Stimulated activated CD4-positive, alpha-beta T cell treated with anti-CD3 and anti-CD28 coated beads, Interleukin-1b, Interleukin-23, amount 100 ng/mL, for 4 hours (primary cell): ENCODE measurements around the gene SOX18.
"Not testable (repeated sequence)": the region's sequence is repeated elsewhere in the genome, so short reads cannot be mapped to it uniquely, and the experiment has no call there.

Experiments used
- DNase-seq, 2 donors: peaks; one replicate each; pipeline ENCODE4 v3.0.0-alpha.2; 2020; ENCODE audit warnings: low read depth in 2 of 2

SOX18 gene

DNA sequence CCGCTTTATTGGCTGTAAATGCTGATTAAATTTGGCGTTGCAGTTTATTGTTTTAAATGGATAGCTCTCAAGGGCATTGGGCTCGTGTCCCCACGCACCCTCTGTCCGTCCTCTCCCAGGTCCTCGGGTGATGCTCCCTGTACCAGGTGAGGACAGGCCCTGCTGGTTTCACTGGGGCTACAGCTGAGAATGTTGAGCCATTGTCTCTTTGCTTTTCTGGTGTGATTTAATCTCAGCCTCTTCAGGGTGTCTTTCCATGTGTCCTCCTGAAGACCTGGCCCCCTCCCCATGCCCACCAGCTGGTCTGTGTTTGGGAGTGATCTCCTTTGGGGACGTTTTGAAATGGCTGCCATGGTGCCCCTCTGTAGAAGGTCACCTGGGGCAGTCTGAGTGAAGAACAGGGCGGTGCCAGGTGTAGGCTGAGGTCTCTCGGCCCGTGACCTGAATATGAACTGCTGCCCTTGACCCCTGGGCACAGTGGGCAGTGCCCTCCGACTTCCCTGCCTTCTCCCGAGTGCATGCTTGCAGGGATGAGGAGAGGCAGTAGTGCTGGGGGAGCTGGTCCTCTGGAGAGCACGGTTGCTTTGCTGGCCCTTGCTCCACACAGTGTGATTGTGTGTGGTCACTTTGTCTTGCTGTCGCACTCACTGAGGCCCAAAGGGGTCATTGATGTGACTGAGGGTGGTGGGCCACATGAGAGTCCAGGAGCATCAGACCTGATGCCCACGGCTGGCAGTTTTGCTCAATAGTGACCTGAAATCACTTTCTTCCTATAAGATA lies 25.9 kb downstream of the SOX18 start:
- DNase-seq, result no peak

DNA sequence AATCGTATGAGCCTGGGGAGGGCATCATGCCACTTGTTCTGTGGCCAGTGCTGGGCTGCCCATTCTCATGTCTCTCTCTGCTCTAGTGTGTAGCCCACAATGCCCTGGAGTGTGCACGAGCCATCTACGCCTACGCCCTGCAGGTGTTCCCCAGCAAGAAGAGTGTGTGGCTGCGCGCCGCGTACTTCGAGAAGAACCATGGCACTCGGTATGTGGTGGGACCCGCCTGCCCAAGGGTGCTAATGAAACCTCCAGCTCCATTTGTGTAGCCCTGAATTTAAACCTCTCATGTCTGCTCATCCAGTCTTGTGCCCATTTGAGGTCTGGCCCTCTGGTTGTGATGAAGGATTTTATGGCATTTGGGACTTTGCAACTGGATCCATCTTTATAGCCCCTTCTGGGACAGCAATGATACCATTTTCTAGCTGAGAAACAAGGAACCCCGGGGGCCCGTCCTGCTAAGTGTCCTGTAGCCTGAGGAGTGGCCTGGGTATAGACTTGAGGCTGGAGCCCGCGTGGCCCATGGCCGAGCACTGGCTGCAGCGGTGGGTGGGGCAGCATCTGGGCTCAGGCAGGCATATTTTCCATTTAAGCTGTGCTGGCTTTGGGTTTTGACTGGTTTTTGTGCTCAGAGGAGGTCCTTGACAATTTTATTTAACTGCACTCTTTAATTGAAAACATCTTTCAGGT lies 26.6 kb downstream of the SOX18 start:
- no peak for DNase-seq

DNA sequence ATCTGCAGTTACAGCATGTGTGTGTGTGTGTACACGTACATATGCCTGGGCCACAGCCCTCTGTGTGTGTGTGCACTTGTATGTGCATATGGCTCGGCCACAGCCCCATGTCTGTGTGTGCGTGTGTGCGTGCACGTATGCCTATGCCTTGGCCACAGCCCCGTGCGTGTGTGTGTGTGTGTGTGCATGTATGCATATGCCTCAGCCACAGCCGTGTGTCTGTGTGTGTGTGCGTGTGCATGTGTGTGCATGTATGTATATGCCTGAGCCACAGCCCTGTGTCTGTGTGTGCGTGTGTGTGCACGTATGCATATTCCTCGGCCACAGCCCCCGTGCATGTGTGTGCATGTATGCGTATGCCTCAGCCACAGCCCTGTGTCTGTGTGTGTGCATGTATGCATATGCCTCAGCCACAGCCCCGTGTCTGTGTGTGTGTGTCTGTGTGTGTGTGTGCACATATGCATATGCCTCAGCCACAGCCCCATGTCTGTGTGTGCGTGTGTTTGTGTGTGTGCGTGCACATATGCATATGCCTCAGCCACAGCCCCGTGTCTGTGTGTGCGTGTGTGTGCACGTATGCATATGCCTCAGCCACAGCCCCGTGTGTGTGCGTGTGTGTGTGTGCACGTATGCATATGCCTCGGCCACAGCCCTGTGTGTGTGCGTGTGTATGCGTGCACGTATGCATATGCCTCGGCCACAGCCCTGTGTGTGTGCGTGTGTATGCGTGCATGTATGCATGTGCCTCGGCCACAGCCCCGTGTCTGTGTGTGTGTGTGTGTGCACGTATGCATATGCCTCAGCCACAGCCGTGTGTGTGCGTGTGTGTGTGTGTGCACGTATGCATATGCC lies 28.1 kb downstream of the SOX18 start:
- DNase-seq, result no peak

DNA sequence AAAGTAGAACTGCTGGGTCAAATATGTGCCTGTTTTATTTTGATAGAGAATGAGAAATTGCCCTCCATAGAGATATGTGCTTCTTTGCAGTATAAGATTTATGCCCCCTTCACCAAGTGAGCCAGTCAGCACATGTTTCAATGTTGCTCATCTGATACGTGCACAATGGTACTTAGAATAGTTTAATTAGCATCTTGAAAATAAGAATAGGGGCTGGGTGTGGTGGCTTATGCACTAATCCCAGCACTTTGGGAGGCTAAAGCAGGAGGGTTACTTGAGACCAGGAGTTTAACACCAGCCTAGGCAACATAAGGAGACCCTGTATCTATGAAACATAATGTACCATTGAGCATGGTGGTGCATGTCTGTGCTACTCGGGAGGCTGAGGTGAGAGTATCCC lies 33.8 kb downstream of the SOX18 start:
- no peak for DNase-seq

DNA sequence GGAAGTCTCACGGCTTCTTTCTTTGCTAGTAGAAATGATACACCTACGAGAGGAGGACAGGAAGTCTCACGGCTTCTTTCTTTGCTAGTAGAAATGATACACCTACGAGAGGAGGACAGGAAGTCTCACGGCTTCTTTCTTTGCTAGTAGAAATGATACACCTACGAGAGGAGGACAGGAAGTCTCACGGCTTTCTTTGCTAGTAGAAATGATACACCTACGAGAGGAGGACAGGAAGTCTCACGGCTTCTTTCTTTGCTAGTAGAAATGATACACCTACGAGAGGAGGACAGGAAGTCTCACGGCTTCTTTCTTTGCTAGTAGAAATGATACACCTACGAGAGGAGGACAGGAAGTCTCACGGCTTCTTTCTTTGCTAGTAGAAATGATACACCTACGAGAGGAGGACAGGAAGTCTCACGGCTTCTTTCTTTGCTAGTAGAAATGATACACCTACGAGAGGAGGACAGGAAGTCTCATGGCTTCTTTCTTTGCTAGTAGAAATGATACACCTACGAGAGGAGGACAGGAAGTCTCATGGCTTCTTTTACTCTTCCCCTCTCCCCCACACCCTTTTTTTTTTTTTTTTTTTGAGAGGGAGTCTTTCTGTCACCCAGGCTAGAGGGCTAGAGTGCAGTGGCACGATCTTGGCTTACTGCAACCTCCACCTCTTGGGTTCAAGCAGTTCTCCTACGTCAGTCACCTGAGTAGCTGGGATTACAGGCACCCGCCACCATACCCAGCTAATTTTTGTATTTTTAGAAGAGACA lies 36.9 kb downstream of the SOX18 start:
- DNase-seq, result not testable (repeated sequence)

DNA sequence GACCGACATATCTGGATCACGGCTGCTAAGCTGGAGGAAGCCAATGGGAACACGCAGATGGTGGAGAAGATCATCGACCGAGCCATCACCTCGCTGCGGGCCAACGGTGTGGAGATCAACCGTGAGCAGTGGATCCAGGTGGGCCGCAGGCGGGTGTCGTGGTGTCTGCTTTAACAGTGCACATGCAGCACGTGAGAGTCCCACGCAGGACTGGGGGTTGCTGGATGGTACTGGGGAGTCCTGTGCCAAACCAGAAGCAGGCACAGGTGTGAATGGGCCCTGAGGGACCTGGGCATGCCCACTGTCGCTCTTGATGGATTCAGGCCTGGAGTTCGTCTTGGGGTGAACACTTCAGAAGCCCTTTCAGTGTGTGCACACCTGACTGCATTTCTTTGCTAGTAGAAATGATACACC lies 38.1 kb downstream of the SOX18 start:
- no peak for DNase-seq

DNA sequence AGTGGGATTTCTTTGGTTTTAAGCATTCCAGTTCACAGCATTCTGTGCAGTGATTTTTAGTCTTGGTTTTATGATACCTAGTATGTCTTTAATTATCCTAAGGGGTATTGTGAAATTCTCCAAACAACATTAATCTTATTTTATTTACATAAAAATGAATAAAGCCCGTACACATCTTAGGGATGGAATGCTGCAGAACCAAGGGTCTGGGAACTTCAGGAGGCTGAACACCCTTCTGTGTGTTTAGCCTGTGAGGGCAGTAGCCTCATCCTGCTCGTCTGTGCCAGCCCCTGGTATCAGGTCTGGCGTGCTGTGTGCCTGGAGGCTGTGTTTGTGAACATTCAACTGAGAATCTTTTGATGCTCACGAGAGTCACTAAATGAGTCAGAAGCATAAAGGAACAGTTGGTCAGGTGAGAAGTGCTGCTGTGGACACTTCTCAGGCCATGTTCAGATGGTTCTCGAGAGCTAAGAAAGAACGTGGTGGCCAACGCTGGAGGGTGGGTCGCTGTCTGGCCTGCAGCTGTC lies 38.7 kb downstream of the SOX18 start:
- DNase-seq, result no peak

DNA sequence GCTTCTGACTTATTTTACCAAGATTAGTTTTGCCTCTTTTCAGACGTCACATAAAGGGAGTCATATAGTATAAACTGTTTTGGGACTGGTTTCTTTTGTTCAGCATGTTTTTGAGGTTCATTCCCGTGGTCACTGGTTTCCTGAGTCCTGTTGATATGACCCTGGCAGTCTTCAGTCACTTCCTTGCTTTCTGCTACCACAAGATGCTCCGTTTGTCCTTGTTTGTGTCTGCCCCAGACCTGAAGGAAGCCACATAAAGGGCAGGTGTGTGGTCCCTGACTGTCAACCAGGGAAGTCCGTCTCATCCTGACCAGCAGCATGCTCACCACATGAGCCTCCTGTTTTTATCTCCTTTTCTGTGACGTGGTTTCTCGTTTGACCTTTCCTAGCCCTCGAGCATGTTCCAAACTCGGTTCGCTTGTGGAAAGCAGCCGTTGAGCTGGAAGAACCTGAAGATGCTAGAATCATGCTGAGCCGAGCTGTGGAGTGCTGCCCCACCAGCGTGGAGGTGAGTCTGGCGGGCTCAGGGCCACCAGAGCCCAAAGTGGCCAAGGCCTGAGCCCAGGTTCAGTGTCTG lies 39.5 kb downstream of the SOX18 start:
- no peak for DNase-seq

DNA sequence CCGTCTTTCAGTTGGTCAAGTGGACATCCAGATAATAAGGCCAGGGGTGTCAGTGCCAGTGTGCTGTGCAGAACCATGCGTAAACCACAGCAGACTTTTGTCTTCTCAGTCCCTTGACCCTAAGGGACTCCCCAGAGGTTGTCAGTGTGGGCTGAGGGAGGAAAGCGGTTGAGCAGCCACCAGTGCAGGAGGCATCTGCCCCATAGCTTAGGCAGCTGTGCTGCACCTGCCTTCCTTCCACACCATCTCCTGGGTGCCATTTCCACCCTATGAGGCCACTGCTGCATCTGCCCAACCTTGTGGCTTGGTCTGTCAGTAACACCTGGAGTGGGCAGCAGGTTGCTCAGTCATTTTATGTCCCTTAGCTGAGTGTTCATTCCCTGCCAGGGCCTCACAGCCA lies 42.5 kb downstream of the SOX18 start:
- no peak for DNase-seq

DNA sequence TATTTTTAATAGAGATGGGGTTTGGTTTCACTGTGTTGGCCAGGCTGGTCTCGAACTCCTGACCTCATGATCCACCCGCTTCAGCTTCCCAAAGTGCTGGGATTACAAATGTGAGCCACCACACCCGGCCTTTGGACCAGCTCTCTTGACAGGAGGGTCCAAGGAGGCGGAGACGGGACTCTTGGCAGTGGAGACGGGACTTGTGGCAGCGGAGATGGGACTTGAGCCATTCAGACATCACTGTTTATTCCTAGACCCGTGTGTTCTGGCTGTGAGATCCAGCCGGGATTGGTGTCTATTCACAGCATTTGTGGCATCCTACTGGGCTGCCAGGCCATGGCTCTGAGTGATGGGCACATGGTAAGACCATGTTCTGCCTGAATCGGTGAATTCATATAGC lies 42.9 kb downstream of the SOX18 start:
- no peak for DNase-seq

DNA sequence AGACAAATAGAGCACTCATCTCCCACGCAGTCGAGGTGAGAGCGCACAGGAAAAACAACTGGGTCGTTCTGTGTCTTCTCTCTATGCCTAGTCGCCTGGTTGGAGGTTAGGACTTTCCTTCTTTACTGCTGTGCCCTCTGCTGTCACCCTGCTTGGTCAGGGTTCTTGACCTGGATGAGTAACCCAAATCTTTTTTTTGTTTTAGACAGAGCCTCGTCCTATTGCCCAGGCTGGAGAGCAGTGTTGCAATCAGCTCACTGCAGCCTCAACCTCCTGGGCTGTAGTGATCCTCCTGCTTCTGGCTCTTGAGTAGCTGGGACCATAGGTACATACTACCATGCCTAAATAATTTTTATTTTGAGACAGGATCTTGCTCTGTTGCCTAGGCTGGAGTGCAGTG lies 44.0 kb downstream of the SOX18 start:
- DNase-seq, result no peak

DNA sequence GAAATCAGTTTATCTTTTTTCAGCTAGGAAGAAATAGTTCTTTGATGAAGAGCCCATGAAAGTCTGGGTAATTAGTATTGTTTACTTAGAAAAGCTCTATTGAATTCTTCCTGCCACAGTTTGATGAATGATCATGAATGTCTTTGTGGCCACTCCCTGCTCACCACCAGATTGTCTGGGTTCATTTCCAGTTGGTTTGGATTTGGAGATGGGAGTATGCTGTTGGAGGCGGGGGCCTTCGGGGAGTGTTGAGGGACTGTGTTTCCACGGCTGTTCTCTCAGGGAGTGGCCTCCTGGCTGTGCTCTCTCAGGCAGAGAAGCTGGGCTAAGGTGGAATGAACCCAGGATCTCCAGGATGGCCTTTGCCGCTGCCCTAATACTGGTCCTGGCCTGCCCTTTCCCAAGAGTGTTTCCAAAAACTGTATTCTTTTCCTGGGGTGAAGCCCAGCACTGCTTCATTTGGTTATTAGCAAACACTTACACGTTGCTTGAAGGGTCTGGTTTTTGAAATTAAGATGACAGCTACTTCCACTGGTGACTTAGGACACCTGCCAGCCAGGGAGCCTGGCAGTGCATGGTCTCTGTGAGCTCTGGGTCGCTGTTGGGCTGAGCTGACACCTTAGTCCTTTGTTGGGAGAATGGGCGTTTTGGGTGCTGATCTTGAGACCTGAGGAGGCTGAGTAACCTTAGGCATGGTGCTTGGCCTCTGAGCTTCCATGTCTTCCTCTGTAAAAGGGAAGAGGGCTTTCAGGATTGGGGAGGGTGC lies 45.3 kb downstream of the SOX18 start:
- DNase-seq, result no peak

DNA sequence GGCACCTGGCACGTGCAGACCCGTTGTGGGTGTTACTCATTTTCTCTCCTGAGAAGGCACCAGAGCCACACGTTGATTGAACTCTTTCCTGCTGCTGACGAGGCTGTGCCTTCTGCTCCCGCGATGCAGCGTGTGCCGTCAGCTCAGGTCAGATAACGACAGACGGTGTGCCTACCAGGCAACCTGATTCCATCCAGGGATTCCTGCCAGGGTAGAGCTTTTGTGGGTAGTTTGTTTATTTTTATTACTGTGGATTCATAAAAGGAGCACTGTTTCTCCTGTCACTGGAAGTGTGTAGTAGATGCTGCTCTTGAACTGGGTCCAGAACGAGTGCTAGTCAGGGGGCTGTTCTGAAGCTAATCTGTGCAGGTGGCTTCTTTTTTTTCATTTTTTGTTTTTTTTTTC lies 47.8 kb downstream of the SOX18 start:
- DNase-seq, result no peak

DNA sequence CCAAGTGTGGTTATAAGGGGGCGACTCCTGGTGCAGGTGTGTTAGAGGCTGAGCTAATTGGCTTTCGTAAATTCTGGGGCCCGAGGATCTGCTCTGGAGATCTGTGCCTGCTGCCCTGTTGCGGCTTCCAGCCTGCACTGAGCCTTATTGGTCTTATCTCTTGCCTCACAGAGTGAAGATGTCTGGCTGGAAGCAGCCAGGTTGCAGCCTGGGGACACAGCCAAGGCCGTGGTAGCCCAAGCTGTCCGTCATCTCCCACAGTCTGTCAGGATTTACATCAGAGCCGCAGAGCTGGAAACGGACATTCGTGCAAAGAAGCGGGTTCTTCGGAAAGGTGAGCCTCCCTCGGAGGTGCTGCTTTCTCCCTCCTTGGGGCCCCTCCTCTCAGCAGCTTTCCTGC lies 48.5 kb downstream of the SOX18 start:
- no peak for DNase-seq
